ENCODE data around the gene PDXK. TPM values are rescaled to one million over a fixed set of nuclear protein-coding genes. Genes with fewer than 3 reads are reported as not detected.

The PDXK gene
- total RNA-seq, 1 donor from 2014 or later: 81.1 TPM

DNA sequence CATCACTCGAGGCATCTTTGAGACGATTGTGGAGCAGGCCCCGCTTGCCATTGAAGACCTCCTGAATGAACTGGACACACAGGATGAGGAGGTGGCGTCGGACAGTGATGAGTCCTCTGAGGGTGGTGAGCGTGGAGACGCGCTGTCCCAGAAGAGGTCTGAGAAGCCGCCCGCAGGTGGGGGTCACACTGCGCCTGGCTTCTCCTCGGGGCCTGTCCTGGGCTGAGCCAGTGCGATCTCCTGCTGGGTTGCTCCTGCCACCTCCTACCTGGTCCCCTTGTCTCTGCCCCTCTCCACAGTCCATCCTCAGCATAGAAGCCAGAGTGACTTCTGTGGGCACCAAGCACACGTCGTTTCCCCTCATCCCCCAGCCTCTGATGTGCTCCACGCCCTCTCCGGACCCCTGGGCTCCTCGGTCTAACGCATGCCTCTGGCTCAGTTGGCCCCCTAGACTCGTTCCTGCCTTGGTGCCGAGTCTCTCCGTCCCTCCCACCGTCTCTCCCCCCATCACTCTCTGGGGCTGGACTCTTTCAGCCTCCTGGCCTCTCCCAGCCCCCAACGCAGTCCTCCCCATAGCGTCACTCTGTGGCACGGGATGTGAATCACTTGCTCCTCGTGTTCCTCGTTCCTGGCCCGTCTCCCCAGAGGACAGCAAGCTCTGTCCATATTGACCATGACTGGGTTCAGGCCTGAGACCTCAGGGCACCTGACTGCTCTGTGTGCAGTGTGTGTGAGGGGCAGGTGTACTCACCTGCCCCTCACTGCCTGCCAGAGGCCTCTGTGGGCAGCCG is 79.2 kb downstream of the PDXK start:
- no peak for DNase-seq (ENCODE audit: low spot score in 2 of 2, unreplicated experiment in 2 of 2)
- Mint-ChIP-seq H3K4me3 (no peak overlapping the region), H3K9me3 (no peaks in the 10 kb centered on the region), H3K4me1 (no peaks in the 10 kb centered on the region), H3K27ac (no peak overlapping the region), H3K36me3 (peaks cover 37% of the 10 kb centered on the region), H3K27me3 (ENCODE audit: low read depth) (no peaks in the 10 kb centered on the region)
- TF ChIP-seq, protein P1, sequence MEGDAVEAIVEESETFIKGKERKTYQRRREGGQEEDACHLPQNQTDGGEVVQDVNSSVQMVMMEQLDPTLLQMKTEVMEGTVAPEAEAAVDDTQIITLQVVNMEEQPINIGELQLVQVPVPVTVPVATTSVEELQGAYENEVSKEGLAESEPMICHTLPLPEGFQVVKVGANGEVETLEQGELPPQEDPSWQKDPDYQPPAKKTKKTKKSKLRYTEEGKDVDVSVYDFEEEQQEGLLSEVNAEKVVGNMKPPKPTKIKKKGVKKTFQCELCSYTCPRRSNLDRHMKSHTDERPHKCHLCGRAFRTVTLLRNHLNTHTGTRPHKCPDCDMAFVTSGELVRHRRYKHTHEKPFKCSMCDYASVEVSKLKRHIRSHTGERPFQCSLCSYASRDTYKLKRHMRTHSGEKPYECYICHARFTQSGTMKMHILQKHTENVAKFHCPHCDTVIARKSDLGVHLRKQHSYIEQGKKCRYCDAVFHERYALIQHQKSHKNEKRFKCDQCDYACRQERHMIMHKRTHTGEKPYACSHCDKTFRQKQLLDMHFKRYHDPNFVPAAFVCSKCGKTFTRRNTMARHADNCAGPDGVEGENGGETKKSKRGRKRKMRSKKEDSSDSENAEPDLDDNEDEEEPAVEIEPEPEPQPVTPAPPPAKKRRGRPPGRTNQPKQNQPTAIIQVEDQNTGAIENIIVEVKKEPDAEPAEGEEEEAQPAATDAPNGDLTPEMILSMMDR (IDR thresholded peaks at IDR 0.05; ENCODE audit: unreplicated experiment): no peak

- DNase-seq (ENCODE audit: low spot score in 2 of 2, unreplicated experiment in 2 of 2): no peak
- peaks cover 42% of the 10 kb centered on the region for H3K36me3 Mint-ChIP-seq
- H3K27ac Mint-ChIP-seq: no peak overlapping the region
- TF ChIP-seq, protein P1 (IDR thresholded peaks at IDR 0.05; ENCODE audit: unreplicated experiment): no peak
- H3K4me3 Mint-ChIP-seq: no peak overlapping the region
- H3K9me3 Mint-ChIP-seq: no peaks in the 10 kb centered on the region
- no peaks in the 10 kb centered on the region for H3K27me3 Mint-ChIP-seq (ENCODE audit: low read depth)
- no peaks in the 10 kb centered on the region for H3K4me1 Mint-ChIP-seq
Observed at GRCh38 chr21:43799301-43799840, 80.4 kb downstream of the PDXK start.

DNA sequence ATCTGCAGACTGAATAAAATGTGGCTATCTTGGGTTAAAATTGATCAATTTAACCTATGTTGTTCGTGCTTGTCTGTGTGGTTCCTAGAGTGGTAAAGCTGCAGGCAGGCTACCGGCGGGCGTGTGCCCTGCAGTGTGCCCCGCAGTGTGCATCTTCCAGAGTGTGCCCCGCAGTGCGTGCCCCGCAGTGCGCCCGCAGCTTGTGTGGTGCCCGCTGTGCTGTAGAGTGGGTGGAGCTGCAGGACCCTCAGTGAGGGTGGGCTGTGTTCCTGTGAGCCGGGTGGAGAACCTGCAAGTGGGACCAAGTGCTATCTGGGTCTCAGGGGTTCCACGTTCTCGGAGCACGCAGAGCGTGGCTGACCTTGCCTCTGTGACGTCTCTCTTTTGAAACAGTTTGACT is 81.2 kb downstream of the PDXK start:
- Mint-ChIP-seq H3K4me3 (no peak overlapping the region), H3K27ac (no peak overlapping the region), H3K4me1 (no peaks in the 10 kb centered on the region), H3K9me3 (no peaks in the 10 kb centered on the region), H3K27me3 (ENCODE audit: low read depth) (no peaks in the 10 kb centered on the region), H3K36me3 (peaks cover 40% of the 10 kb centered on the region)
- TF ChIP-seq, protein P1 (IDR thresholded peaks at IDR 0.05; ENCODE audit: unreplicated experiment): no peak
- no peak for DNase-seq (ENCODE audit: low spot score in 2 of 2, unreplicated experiment in 2 of 2)

- Mint-ChIP-seq H3K27ac (no peak overlapping the region), H3K9me3 (no peaks in the 10 kb centered on the region), H3K4me1 (no peaks in the 10 kb centered on the region), H3K36me3 (peaks cover 38% of the 10 kb centered on the region), H3K27me3 (ENCODE audit: low read depth) (no peaks in the 10 kb centered on the region), H3K4me3 (no peak overlapping the region)
- TF ChIP-seq, protein P1 (IDR thresholded peaks at IDR 0.05; ENCODE audit: unreplicated experiment): no peak
- no peak for DNase-seq (ENCODE audit: low spot score in 2 of 2, unreplicated experiment in 2 of 2)
Observed at GRCh38 chr21:43800566-43800965, 81.6 kb downstream of the PDXK start.

GRCh38 chr21:43801006-43801783 is 82.3 kb downstream of the PDXK start:
- no peak for DNase-seq (ENCODE audit: low spot score in 2 of 2, unreplicated experiment in 2 of 2)
- TF ChIP-seq, protein P1 (IDR thresholded peaks at IDR 0.05; ENCODE audit: unreplicated experiment): no peak
- no peak overlapping the region for H3K4me3 Mint-ChIP-seq
- H3K4me1 Mint-ChIP-seq: no peaks in the 10 kb centered on the region
- H3K27ac Mint-ChIP-seq: no peak overlapping the region
- peaks cover 38% of the 10 kb centered on the region for H3K36me3 Mint-ChIP-seq
- no peaks in the 10 kb centered on the region for H3K9me3 Mint-ChIP-seq
- no peaks in the 10 kb centered on the region for H3K27me3 Mint-ChIP-seq (ENCODE audit: low read depth)
